Measurements from ENCODE around the gene PTGS2.

The PTGS2 gene

GRCh38 chr1:186680245-186681061, at the start of gene PTGS2:
PTGS2 (minus strand) TSS chr1:186680423; CDS start chr1:186680290, 133 bp downstream.
- DNase-seq (ENCODE audit: low read depth): no peak

- no peak for DNase-seq (ENCODE audit: low read depth)
These were observed 42.6 kb upstream of the PTGS2 start for GRCh38 chr1:186722711-186723309.

DNA sequence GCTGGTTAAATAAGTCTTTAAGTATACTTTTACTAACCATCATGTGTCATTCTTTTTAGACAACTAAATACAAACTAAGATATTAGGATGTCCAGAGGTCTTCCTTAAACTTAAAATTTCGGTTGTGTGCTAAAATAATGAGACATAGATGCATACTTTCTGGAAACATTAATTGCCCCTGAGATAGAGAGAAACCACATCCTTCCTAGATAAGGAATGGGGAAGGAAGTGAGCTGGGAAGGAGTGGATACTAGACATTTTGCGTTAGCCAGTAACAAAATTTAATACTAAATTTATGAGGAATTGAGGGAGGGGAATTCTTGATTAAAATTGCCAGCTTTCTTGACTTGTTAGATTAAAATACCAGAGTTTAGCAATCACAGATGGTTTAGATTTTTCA, 37.1 kb upstream of the PTGS2 start:
- DNase-seq (ENCODE audit: low read depth): no peak

DNA sequence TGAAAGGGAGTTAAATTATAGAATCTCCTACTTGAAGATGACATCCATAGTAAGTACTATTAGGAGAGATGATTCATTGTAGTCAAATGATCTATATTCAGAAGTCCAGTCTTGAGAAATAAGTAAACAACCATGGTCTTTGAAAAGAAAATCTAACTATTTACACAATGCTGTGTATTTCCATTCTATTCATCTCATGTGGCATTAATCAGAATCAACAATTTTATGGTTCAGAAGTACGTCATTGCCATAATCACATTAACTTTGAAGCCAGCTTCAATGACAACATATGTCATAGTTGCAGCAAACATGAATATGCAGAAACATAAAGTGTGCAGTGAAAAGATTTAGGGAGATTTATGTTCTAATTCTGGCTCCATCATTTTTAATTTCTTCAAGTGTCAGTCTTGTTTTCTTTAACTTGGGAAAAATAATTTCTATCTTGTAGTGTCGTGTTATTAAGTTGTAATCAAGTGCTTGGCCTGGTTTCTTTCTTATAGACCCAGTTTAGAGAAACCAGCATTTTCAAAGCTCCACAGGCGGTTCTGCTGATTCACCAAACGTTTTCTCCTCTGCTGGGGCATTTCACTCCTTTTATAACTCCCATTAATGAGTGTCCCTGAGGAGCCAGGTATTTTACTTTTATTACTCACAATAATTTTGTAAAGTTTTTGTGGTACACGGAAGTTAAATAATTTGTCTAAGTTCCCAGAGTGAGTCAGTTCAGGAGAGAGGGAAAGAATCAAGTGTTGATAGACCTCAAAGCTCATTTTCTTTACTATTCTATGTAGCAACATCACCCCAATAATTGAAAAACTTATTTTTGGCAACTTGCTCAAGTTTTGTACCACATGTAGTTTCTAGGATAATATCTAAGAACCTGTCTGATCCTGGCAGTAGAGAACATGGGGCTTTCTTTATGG, 35.9 kb upstream of the PTGS2 start:
- no peak for DNase-seq (ENCODE audit: low read depth)

DNA sequence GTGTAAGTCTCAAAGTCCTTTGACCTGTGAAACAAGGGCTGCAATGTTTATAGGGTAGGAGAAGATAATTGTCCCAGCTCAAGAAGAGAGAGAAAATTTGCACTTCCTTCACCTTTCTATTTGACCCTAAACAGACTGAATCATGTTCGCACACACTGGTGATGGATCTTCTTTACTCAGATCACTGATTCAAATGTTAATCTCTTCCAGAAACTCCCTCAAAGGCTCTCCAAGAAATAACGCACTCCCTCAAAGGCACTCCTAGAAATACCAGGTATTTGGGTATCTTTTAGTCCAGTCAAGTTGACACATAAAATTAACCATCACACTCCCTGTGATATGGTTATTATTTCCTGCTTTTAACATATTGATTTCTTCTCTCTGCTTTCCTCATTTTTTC, 30.5 kb upstream of the PTGS2 start:
- DNase-seq (ENCODE audit: low read depth): no peak

DNA sequence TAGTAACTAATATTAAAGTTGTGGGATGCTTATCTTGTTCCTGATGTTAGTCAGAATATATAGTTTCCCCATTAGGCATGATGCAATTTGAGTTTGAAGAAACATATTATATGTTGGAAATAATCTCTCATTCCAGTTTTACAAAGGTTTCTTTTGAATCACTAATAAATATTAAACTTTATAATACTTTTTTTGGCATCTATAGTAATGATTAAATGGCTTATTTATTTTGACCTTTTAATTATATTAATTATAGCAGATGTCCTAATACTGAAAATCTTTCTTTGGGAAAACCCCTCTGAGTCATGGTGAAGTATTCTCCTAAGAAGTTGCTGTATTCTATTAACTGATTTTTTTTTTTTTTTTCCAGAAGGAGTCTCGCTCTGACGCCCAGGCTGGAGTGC, 28.5 kb upstream of the PTGS2 start:
- DNase-seq (ENCODE audit: low read depth): no peak

DNA sequence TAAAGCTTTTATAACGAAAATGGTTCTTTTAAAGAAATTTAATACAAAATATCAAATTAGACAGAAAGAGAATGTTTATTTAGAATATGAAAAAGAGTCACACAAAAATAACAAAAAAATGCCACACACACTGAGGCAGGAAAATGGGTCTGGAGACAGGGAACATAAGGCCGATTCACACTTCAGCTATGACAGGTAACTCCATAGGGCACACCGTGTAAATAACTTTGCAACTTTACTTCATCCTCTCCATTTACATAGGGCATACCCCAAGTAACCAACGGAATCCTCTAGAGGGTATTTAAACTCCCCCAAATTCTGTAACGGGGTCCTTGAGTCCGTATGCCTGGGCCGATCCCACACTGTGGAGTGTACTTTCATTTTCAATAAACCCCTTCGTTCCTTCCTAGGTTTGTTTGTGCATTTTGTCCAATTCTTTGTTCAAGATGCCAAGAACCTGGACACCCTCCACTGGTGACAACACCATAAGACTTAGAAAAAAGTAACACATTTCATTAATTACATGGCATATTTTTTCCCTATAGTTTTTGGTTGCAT, 23.1 kb upstream of the PTGS2 start:
- no peak for DNase-seq (ENCODE audit: low read depth)

DNA sequence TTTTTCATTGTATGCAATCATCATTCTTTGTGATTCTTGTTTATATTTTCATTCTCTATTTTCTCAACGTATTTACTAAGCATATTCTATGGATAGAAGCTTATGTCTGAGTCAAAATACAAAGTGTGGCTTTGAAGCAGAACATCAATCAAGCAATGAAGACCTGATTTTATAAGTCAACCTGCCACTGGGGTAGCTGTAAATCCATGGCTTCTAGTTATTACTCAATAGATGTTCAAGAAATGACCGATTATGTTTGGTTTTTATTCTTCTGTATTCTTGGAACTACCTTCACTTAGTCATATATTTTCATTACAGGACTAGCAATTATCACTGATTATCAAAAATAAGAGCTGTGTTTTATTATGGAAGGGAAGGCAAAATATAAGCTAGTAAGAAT, 20.5 kb upstream of the PTGS2 start:
- DNase-seq (ENCODE audit: low read depth): no peak

- DNase-seq (ENCODE audit: low read depth): no peak
These were observed 19.3 kb upstream of the PTGS2 start for GRCh38 chr1:186699519-186699918.

GRCh38 chr1:186689907-186690306, 9.7 kb upstream of the PTGS2 start:
- no peak for DNase-seq (ENCODE audit: low read depth)

GRCh38 chr1:186689376-186689775, 9.2 kb upstream of the PTGS2 start:
- DNase-seq (ENCODE audit: low read depth): no peak

GRCh38 chr1:186683652-186684410, 3.6 kb upstream of the PTGS2 start:
- no peak for DNase-seq (ENCODE audit: low read depth)

- no peak for DNase-seq (ENCODE audit: low read depth)
These were observed 2.5 kb upstream of the PTGS2 start for GRCh38 chr1:186682736-186683135.

- no peak for DNase-seq (ENCODE audit: low read depth)
These were observed 1.6 kb upstream of the PTGS2 start for GRCh38 chr1:186681801-186682200.

- no peak for DNase-seq (ENCODE audit: low read depth)
These were observed 898 bp upstream of the PTGS2 start for GRCh38 chr1:186681121-186681520.

DNA sequence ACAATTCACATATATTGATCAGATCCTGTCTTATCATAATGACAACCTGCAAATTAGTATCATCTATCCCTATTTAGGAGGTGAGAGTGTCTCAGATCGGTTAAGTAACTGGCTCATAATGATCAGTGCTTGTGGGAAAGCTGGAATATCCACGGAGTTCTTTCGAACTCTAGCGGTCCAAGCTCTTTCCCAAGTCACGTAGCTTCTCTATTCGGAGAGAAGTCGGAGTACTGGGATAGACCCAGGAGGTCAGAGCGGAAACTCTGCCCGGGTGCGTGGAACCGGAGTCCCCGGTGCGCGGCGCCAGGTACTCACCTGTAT, 339 bp downstream of the PTGS2 start:
- no peak for DNase-seq (ENCODE audit: low read depth)

GRCh38 chr1:186678155-186678554, 2.1 kb downstream of the PTGS2 start:
- no peak for DNase-seq (ENCODE audit: low read depth)

- DNase-seq (ENCODE audit: low read depth): no peak
These were observed 7.6 kb downstream of the PTGS2 start for GRCh38 chr1:186672596-186672995.

GRCh38 chr1:186672131-186672530, 8.1 kb downstream of the PTGS2 start:
- DNase-seq (ENCODE audit: low read depth): no peak

GRCh38 chr1:186671136-186671825, 8.9 kb downstream of the PTGS2 start:
- no peak for DNase-seq (ENCODE audit: low read depth)

All from activated gamma-delta T cell treated with anti-CD3 and anti-CD28 coated beads, Interleukin-2, amount 50 U/mL, for 16 hours (primary cell).